GOT3 (cell line): ENCODE measurements around the gene ASB13.
"Not testable (repeated sequence)": the region's sequence is repeated elsewhere in the genome, so short reads cannot be mapped to it uniquely, and the experiment has no call there.

Experiments used
- DNase-seq: peaks from one replicate; lab custom pipeline; 2025; ENCODE audit warnings: mixed read lengths; lab: John Stamatoyannopoulos, UW

ASB13 gene

DNA sequence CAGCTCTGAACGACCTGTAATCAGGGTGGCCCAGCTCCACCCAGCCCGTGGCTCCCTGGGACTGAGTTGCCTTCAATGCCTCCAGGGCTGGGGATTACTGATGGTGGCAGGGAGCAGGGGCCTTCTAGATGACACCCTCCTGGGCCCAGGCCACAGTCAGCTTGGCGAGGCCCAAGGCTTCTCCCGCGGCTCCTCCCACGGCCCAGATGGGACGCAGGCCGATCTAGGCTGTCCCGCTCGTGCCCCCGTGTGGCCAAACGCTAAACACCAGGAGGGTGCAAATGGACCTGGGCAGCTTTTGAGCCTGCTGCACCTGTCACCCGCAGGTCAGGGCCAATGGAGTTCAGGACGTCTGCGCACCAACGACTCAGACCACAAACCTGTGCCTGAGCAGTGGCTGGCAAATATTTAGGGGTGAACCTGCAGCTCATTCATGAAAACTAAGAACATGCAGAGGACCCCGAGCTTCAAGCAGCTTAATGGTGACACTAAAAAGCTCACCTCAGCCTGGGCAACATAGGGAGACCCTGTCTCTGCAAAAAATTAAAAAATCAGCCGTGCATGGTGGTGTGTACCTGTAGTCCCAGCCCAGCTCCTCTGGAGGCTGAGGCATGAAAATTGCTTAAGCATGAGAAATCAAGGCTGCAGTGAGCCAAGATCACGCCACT, 43.2 kb downstream of the ASB13 start:
- peak; percentile 58 for DNase-seq

GRCh38 chr10:5622186-5622960, 44.0 kb downstream of the ASB13 start:
- DNase-seq: no peak

- DNase-seq: not testable (repeated sequence)
These were observed 45.0 kb downstream of the ASB13 start for GRCh38 chr10:5621371-5621770.

DNA sequence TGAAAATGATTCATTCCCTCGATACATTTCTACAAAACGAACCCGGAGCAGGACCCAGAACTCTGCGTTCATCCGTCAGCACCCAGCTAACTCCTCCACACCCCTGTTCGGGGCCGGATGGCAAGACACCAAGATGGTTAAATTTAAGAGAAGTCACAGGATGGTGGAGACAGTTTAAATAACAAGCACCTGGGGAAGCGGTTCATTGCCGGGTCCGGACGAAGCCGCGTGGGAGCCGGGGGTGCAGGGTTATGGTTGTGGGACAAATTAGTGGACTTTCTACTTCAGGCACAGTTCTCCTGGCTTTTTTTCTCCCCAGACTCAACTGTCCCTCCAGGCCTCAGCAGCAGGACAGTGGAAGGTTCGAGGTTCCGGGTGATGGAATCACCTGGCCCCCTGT, 45.4 kb downstream of the ASB13 start:
- DNase-seq: no peak

- no peak for DNase-seq
These were observed 46.1 kb downstream of the ASB13 start for GRCh38 chr10:5620223-5620721.

- no peak for DNase-seq
These were observed 46.8 kb downstream of the ASB13 start for GRCh38 chr10:5619362-5620211.

GRCh38 chr10:5618829-5619228, 47.6 kb downstream of the ASB13 start:
- DNase-seq: no peak

DNA sequence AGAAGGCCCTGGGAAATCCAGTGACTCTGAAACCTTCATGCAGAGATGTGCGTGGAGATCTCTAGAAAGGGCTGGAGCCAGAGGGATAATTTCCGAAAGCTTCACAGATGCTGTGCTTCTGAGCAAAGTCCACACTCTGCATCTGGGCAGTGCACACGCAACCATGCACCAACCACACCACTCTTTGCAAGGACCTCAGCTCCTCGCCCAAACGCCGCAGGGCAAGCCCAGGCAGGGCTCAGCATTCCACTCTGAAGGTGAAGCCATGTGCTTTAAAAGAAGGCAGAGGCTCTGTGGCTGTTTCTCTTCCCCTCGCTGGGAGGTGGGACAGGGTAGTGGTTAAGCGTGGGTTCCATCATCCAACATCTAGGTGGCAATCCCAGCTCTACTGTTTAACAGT, 48.4 kb downstream of the ASB13 start:
- DNase-seq: no peak

DNA sequence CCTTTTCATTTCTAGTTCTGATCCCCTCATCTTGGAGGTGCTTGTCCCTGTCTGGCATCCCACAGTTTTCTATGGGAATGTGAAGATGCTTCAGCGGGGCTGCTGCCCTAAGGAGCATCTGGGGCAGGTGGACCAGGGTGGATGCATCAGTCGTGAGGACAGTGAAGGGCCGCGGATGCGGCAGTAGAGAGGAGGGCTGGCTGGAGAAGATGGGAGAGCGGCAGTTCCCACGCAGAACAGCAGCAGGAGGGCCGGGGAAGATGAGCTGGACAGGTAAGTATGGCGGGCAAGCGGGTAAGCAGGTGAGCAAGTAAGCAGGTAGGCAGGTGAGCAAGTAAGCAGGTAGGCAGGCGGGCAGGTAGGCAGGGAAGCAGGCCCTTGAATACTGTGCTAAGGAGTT, 48.9 kb downstream of the ASB13 start:
- DNase-seq: no peak

- no peak for DNase-seq
These were observed 49.6 kb downstream of the ASB13 start for GRCh38 chr10:5616836-5617235.

- DNase-seq: no peak
These were observed 50.3 kb downstream of the ASB13 start for GRCh38 chr10:5616046-5616445.

DNA sequence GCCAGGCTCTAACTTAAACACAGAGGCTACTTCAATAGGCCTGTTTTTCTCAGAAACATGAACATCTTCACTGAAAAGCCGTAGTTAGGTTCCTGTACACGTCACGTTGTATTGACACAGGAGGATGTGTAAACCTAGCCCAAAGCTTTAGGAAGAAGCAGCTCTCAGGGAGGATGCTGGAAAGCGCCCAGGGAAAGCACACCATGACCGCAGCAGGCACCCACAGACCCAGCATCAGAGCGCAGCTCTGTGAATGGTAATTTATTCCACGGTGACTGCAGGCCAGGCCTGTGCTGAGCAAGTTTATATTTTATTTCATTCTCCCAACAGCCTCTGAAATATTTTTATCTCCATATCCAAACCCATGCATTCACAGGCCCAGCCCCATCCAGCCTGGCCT, 51.1 kb downstream of the ASB13 start:
- no peak for DNase-seq

GRCh38 chr10:5614155-5614721, 52.2 kb downstream of the ASB13 start:
- DNase-seq: no peak

GRCh38 chr10:5613481-5614154, 52.8 kb downstream of the ASB13 start:
- DNase-seq: no peak

DNA sequence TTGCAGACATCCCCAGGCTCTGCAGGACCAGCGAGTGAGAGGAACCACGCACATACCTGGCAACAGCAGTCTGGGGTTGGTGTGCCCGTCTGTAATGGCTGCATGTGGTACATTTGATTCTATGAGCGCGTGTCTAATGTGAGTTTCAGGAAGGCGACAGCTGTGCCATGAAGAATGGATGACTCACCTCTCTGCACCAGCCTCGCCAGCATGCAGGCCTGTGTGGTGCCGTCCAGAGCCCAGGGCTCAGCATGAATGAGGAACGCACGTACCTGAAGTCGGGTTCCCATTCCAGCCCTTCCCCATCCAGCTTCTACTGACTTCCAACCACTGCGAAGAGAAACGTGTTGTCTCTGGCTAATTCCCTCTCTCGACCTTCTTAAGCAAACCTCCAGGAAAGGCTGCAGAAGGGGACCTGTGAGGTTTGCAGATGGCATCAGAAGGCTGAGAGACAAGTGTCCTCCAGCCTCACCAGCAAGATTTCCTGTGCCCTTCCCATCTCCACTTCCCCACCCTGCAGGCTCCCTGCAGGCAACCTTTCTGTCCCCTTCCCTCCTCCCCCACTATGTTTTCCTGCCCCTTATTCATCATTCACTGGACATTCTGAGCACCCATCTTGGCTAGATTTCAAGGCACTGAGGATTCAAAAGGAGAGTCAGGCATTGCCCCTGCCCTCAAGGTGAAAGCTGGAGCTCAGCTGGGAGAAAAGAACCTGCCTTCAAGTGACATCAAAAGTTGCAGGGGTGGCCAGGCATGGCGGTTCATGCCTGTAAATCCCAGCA, 54.3 kb downstream of the ASB13 start:
- no peak for DNase-seq

GRCh38 chr10:5609952-5610616, 56.3 kb downstream of the ASB13 start:
- no peak for DNase-seq

DNA sequence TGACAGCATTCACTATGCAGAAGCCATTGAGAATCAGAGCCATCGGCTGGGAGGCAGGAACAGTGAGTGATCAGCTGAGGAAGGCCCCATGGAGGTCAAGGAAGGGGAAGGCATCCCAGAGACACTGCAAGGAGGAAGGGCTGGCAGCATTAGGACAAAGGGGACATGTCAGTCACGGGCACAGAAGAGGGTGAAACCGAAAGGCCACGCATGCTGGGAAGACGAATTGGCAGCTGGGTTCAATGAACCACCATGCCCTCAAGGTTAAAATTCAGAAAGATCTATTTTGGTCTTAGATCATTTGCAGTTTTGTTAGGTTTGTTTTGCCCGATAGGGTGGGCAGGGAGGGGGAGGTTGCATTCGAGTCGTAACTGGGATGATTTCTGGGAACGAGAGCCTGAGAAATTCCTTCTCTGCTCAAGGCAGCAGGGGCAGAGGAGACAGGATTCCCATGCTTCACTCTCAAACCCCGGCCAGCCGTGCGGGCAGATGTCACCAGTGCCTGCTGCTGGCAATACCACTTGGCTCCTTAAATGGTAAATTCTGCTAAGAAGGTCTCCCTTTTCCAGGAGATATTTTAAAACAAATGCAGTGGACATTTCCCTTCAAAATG, 57.7 kb downstream of the ASB13 start:
- DNase-seq: no peak

DNA sequence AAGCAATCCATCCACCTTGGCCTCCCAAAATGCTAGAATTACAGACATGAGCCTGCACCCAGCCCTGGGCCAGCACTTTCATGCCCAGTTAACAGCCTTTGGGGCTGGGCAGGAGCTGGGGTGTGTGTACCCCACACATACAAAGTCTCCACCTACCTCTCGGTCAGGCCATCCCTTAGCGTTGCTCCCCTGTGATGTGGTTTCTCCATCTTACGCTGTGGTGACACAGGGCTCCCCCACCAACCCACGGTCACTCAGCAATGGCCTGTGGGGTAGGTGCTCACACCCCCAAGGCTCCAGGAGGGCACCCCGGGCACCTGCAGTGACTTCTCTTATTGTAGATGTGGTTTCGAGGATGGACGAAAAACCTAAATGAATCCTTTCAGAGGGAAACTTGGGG, 58.8 kb downstream of the ASB13 start:
- no peak for DNase-seq

GRCh38 chr10:5606864-5607263, 59.5 kb downstream of the ASB13 start:
- DNase-seq: no peak

- no peak for DNase-seq
These were observed 60.1 kb downstream of the ASB13 start for GRCh38 chr10:5606321-5606720.
